Stimulated activated CD8-positive, alpha-beta memory T cell treated with anti-CD3 and anti-CD28 coated beads, Interleukin-2, amount 100 ng/mL, for 48 hours (primary cell): Measurements from ENCODE around the gene TNFRSF1B.

Experiments
- DNase-seq, 2 donors: peaks; one replicate each; pipeline ENCODE4 v3.0.0-alpha.2; 2020; ENCODE audit warnings: low read depth in 2 of 2

The TNFRSF1B gene

GRCh38 chr1:12191242-12192032 is 24.6 kb downstream of the TNFRSF1B start:
- DNase-seq: no peak

DNA sequence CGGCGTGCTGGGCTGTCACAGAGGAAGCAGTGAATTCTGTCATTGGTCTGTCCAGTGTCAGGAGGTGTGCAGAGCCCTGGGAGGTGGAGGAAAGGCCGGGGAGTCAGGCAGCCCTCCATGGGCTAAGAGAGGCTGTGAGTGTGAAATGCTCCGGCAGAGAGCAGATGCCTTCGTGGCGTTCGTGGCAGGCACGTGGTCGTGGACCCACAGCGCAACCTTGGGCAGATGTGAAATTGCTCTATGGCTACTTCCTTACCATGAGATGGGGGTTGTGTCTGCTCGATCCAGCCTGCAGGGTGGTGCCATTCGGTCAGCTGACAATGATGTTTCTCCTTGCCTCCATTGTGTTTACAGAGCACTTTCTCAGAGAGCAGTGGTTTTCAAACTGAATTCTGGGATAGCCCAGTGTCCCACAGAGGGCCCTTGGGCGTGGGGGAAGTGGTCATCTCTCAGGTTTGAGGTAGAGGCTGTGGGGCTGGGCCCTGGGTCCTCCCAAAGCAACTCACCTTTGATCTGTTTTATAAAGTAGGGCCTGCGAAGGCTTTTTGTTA is 27.9 kb downstream of the TNFRSF1B start:
- no peak for DNase-seq

GRCh38 chr1:12195416-12195815 is 28.6 kb downstream of the TNFRSF1B start:
- DNase-seq: no peak

GRCh38 chr1:12196641-12197482 is 30.1 kb downstream of the TNFRSF1B start:
- DNase-seq: no peak

- no peak for DNase-seq
Observed at GRCh38 chr1:12197483-12197880, 30.7 kb downstream of the TNFRSF1B start.

- DNase-seq: no peak
Observed at GRCh38 chr1:12200208-12200607, 33.4 kb downstream of the TNFRSF1B start.

DNA sequence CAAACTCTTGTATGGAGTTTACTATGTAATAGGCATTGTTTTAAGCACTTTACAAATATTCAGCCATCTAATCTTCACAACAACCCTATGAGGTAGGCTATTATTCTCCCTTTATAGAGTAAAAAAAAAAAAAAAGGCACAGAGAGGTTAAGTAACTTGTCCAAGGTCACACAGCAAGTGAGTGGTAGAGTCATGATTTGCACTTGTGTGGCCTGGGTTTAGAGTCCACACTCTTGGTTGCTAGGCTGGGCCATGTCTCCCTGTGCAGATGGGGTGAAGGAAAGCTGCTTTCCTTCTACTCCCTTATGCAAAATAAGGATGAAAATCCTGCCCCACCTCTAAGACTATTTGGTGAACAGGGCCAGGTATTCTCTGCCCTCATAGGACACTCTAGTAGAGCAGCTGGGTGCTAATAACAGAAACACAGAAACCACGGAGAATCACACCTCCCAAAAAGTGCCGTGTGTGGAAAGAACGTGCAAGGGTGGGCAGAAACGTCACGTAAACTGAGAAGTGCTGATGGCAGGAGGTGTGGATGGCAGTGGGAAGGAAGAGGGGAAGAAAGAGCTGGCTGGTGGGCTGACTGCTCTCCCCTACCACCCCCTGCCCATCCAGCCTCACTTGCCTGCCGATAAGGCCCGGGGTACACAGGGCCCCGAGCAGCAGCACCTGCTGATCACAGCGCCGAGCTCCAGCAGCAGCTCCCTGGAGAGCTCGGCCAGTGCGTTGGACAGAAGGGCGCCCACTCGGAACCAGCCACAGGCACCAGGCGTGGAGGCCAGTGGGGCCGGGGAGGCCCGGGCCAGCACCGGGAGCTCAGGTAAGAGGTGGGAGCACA is 34.8 kb downstream of the TNFRSF1B start:
- no peak for DNase-seq

- no peak for DNase-seq
Observed at GRCh38 chr1:12202190-12202497, 35.4 kb downstream of the TNFRSF1B start.

DNA sequence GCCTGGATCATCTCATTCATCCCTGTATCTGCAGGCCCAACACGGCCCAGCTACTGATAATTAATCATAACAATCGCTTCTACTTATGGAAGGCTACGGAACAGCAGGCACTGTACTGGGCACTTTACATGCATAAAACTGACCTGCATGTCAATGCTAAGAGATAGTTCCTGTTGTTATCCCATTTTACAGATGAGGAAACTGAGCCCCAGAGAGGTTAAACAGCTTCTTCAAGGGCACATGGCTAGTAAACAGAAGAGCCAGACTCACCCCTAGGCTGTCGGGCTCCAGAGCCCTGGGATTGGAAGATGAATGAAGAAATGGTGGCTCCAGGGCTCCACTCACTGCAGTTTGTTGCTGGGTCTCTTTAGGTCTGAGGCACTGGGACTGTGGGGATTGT is 35.8 kb downstream of the TNFRSF1B start:
- DNase-seq: no peak

GRCh38 chr1:12203216-12204007 is 36.6 kb downstream of the TNFRSF1B start:
- DNase-seq: no peak

- peak; percentile 60 to 65 for DNase-seq
Observed at GRCh38 chr1:12204140-12204539, 37.3 kb downstream of the TNFRSF1B start.

DNA sequence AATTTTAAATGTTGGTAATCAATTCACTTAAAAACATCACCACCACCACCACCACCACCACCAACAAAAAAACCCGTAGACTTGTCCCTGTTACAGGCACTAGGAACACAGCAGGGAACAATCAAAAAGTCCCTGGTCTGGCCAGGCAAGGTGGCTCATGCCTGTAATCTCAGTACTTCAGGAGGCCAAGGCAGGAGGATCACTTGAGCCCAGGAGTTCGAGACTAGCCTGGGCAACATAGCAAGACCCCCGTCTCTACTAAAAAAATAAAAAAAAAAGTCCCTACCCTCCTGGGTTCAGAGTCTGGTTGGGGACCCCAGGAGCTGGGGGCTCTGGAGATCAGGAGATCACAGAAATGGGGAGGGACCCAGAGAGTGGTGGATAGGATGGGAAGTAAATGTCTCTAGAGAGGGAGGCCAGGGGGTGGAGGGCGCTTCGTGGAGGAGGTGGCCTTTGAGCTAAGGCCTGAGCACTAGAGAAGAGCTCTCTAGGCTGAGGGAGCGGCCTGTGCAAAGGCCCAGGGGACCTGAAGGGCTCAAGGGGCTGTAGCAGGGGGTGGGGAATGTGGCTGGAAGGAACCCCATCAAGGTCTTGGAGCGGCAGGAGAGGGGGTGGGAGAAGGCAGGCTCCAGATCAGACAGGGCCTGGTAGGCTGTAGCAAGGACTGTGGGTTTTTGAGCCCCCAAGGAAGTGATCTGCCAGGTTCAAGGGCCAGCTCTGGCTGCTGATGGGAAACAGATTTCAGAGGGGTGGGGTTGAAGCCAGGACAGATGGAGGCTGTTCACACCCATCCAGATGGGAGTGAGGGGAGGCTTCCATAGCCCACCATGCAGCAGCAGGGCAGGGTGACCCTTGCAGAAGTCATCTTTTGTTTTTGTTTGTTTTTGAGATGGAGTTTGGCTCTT is 38.2 kb downstream of the TNFRSF1B start:
- DNase-seq: no peak

DNA sequence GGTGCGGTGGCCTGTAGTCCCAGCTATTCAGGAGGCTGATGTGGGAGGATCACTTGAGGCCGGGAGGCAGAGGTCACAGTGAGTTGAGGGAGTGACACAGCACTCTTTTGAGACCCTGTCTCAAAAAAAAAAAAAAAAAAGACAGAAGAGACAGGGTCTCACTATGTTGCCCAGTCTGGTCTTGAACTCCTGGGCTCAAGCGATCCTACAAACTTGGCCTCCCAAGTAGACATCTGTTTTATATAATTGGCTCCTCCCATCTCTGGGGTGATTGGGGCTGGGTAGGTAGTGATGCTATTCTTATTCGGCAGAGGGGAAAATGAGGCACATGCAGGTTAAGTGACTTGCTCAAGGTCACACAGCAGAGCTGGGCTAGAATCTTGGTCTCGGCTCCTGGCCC is 39.4 kb downstream of the TNFRSF1B start:
- DNase-seq: no peak

DNA sequence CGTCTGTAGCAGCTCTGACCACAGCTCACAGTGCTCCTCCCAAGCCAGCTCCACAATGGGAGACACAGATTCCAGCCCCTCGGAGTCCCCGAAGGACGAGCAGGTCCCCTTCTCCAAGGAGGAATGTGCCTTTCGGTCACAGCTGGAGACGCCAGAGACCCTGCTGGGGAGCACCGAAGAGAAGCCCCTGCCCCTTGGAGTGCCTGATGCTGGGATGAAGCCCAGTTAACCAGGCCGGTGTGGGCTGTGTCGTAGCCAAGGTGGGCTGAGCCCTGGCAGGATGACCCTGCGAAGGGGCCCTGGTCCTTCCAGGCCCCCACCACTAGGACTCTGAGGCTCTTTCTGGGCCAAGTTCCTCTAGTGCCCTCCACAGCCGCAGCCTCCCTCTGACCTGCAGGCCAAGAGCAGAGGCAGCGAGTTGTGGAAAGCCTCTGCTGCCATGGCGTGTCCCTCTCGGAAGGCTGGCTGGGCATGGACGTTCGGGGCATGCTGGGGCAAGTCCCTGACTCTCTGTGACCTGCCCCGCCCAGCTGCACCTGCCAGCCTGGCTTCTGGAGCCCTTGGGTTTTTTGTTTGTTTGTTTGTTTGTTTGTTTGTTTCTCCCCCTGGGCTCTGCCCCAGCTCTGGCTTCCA is 40.1 kb downstream of the TNFRSF1B start:
- DNase-seq: no peak

DNA sequence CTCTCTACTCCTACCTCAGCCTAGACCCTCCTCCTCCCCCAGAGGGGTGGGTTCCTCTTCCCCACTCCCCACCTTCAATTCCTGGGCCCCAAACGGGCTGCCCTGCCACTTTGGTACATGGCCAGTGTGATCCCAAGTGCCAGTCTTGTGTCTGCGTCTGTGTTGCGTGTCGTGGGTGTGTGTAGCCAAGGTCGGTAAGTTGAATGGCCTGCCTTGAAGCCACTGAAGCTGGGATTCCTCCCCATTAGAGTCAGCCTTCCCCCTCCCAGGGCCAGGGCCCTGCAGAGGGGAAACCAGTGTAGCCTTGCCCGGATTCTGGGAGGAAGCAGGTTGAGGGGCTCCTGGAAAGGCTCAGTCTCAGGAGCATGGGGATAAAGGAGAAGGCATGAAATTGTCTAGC is 41.5 kb downstream of the TNFRSF1B start:
- DNase-seq: no peak

DNA sequence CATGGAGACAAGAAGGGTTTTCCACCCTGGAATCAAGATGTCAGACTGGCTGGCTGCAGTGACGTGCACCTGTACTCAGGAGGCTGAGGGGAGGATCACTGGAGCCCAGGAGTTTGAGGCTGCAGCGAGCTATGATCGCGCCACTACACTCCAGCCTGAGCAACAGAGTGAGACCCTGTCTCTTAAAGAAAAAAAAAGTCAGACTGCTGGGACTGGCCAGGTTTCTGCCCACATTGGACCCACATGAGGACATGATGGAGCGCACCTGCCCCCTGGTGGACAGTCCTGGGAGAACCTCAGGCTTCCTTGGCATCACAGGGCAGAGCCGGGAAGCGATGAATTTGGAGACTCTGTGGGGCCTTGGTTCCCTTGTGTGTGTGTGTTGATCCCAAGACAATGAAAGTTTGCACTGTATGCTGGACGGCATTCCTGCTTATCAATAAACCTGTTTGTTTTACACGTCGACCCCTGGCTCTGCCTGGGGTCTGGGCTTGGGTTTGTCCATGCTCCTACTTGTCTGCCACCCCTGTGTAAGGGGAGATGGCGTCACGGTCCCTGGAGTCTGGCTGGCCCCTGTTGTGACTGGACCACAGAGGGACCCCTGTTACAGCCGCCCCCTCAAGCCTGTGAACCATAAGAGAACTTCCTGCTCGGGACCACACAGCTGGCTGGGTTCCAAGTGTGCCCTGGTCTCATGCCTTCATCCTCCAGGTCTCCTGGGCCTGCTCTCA is 42.1 kb downstream of the TNFRSF1B start:
- DNase-seq: peak; percentile 77 to 82

- DNase-seq: no peak
Observed at GRCh38 chr1:12209495-12209832, 42.7 kb downstream of the TNFRSF1B start.

- no peak for DNase-seq
Observed at GRCh38 chr1:12215118-12215961, 48.5 kb downstream of the TNFRSF1B start.
